Progenitor cell of endocrine pancreas (in vitro differentiated cells): ENCODE data around the gene SOX2. TPM values are rescaled to one million over a fixed set of nuclear protein-coding genes. Genes with fewer than 3 reads are reported as not detected.
A peak's percentile ranks its signal among the peaks of the same experiment; 100 is the strongest.

ENCODE experiments used
- DNase-seq: peaks from one replicate; pipeline ENCODE4 v3.0.0; 2021; ENCODE audit warnings: low spot score; ENCODE audit not compliant: unreplicated experiment
- H3K27ac Mint-ChIP-seq: 2 replicates; pipeline ENCODE4 v1.8.0; 2021; ENCODE audit warnings: mild to moderate bottlenecking, moderate library complexity, mixed read lengths
- H3K27me3 Mint-ChIP-seq: 2 replicates; pipeline ENCODE4 v1.8.0; 2021; ENCODE audit warnings: mixed read lengths
- H3K36me3 Mint-ChIP-seq: 2 replicates; pipeline ENCODE4 v1.8.0; 2022; ENCODE audit warnings: mixed read lengths; ENCODE audit not compliant: insufficient read depth
- H3K4me1 Mint-ChIP-seq: 2 replicates; pipeline ENCODE4 v1.8.0; 2021; ENCODE audit warnings: low read depth, mixed read lengths
- H3K4me3 Mint-ChIP-seq: 2 replicates; pipeline ENCODE4 v1.8.0; 2021; ENCODE audit warnings: low read depth, mild to moderate bottlenecking, moderate library complexity, mixed read lengths
- H3K9me3 Mint-ChIP-seq: 2 replicates; pipeline ENCODE4 v1.8.0; 2021; ENCODE audit warnings: low read depth, mixed read lengths
- total RNA-seq: library from RNA; stranded (reverse); gene quantifications from 2 replicates; pipeline ENCODE4 v1.2.1, GENCODE V29; 2021
- TF ChIP-seq, protein P1 (sequence below): fragments of 200-600 bp; sonication (generic); IDR thresholded peaks from one replicate; pipeline ENCODE4 v1.5.0; 2021; ENCODE audit warnings: antibody characterized with exemption, mild to moderate bottlenecking; ENCODE audit not compliant: unreplicated experiment

The SOX2 gene
- total RNA-seq, 1 donor from 2014 or later, result 72.0 TPM

DNA sequence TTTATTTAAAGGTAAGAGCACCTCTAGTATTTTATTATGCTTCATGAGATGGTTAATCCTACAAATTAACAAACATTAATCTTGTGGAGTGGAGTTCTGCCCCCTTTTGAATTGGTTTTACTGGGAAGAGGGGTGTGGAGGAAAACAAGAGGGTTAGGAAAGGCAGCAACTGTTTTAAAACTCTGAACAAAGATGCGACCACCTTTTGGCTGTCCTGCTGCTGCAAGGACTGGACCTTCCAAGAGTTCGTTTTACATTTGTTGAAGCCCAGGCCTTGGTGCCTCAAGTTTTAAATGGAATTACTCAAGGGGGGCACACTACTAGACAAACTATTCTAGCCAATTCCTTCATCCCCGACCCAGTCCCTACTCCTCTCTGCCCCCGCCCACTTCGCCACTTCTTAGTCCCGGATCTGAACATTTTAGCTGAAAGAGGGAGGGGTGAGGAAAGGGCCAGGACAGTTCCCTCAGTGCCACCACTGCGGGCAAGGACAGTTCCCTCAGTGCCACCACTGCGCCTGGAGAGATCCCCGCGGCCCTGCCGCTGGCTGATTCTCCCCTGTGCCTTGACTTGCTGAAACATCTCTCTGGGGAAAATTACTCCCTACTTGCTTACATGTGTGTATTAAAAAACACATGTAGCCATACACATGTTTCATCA lies 11.2 kb downstream of the SOX2 start:
- Mint-ChIP-seq H3K27ac (no peak overlapping the region), H3K4me1 (peaks cover 27% of the 10 kb centered on the region), H3K9me3 (peaks cover 2% of the 10 kb centered on the region), H3K36me3 (peaks cover 9% of the 10 kb centered on the region), H3K27me3 (peaks cover 90% of the 10 kb centered on the region), H3K4me3 (no peak overlapping the region)
- TF ChIP-seq, protein P1, sequence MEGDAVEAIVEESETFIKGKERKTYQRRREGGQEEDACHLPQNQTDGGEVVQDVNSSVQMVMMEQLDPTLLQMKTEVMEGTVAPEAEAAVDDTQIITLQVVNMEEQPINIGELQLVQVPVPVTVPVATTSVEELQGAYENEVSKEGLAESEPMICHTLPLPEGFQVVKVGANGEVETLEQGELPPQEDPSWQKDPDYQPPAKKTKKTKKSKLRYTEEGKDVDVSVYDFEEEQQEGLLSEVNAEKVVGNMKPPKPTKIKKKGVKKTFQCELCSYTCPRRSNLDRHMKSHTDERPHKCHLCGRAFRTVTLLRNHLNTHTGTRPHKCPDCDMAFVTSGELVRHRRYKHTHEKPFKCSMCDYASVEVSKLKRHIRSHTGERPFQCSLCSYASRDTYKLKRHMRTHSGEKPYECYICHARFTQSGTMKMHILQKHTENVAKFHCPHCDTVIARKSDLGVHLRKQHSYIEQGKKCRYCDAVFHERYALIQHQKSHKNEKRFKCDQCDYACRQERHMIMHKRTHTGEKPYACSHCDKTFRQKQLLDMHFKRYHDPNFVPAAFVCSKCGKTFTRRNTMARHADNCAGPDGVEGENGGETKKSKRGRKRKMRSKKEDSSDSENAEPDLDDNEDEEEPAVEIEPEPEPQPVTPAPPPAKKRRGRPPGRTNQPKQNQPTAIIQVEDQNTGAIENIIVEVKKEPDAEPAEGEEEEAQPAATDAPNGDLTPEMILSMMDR, result no peak
- no peak for DNase-seq

DNA sequence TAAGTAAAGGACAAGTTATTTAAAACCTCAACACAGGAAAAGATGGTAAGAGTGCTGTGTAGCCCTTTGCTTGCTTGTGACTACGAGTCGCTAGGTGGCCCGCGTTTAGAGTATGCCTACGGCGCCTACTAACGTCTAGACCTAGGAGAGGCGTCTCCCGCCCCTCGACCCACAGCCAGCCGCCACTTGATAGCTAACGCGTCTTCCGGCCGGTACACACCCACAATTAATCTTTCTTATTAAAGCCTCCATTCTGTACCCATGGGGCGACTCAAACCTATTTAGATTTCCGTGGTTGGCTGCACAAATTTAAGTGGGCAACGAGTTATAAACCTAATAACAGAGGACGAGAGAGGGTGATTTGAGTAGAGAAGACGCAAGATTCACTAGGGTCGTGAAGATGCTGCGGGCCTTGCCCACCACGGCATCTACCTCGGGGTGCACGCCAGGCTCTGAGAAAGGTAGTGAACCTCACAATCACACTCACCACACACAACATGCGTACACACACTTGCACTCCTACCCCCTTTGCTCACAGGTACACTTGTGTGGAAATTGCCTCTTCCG lies 12.0 kb downstream of the SOX2 start:
- Mint-ChIP-seq H3K4me1 (peaks cover 26% of the 10 kb centered on the region), H3K36me3 (peaks cover 7% of the 10 kb centered on the region), H3K4me3 (no peak overlapping the region), H3K27ac (no peak overlapping the region), H3K27me3 (peaks cover 90% of the 10 kb centered on the region), H3K9me3 (peaks cover 2% of the 10 kb centered on the region)
- no peak for DNase-seq
- TF ChIP-seq, protein P1, result no peak

- TF ChIP-seq, protein P1, result no peak
- H3K9me3 Mint-ChIP-seq, result peaks cover 2% of the 10 kb centered on the region
- DNase-seq, result no peak
- peaks cover 93% of the 10 kb centered on the region for H3K27me3 Mint-ChIP-seq
- peak overlapping the region; percentile 30 for H3K4me3 Mint-ChIP-seq
- H3K27ac Mint-ChIP-seq, result no peak overlapping the region
- H3K36me3 Mint-ChIP-seq, result peaks cover 7% of the 10 kb centered on the region
- peaks cover 26% of the 10 kb centered on the region for H3K4me1 Mint-ChIP-seq
Measured at GRCh38 chr3:181724192-181724965, 12.7 kb downstream of the SOX2 start.

GRCh38 chr3:181725131-181725731 lies 13.5 kb downstream of the SOX2 start:
- H3K4me1 Mint-ChIP-seq, result peaks cover 26% of the 10 kb centered on the region
- H3K27me3 Mint-ChIP-seq, result peaks cover 93% of the 10 kb centered on the region
- peaks cover 7% of the 10 kb centered on the region for H3K36me3 Mint-ChIP-seq
- no peak overlapping the region for H3K27ac Mint-ChIP-seq
- no peak for DNase-seq
- peak overlapping the region; percentile 43 for H3K4me3 Mint-ChIP-seq
- H3K9me3 Mint-ChIP-seq, result peaks cover 2% of the 10 kb centered on the region
- TF ChIP-seq, protein P1, result no peak

DNA sequence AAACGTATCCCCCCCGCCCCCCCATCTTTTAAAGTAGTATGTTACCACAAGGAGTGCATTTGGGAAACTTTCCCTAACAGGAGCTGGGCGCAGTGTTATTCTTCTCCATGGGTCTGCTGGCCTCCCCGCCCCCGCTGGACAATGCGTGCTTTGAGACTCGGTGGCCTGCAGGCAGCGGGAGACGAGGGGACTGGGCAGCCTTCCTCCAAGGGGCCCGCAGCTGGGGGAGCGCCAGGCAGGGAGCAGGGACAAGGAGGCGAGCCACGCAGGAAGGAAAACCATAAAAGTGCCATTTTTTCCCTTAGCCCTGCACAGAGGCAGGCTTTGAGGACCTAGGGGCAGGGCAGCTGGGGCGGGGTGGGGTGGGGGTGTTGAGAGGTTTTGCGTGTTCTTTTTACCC lies 14.1 kb downstream of the SOX2 start:
- H3K27me3 Mint-ChIP-seq, result peaks cover 96% of the 10 kb centered on the region
- H3K4me3 Mint-ChIP-seq, result no peak overlapping the region
- TF ChIP-seq, protein P1, result no peak
- H3K36me3 Mint-ChIP-seq, result peaks cover 7% of the 10 kb centered on the region
- H3K4me1 Mint-ChIP-seq, result peaks cover 26% of the 10 kb centered on the region
- peaks cover 2% of the 10 kb centered on the region for H3K9me3 Mint-ChIP-seq
- H3K27ac Mint-ChIP-seq, result no peak overlapping the region
- no peak for DNase-seq
